Inferior parietal cortex (tissue), 1 donor: ENCODE results near the gene PCDH11Y.
"Not testable (repeated sequence)": the region's sequence is repeated elsewhere in the genome, so short reads cannot be mapped to it uniquely, and the experiment has no call there.

Experiments
- DNase-seq: peaks from one replicate; pipeline ENCODE4 v3.0.0-alpha.2; 2016; ENCODE audit errors: extremely low spot score

PCDH11Y gene, protein sequence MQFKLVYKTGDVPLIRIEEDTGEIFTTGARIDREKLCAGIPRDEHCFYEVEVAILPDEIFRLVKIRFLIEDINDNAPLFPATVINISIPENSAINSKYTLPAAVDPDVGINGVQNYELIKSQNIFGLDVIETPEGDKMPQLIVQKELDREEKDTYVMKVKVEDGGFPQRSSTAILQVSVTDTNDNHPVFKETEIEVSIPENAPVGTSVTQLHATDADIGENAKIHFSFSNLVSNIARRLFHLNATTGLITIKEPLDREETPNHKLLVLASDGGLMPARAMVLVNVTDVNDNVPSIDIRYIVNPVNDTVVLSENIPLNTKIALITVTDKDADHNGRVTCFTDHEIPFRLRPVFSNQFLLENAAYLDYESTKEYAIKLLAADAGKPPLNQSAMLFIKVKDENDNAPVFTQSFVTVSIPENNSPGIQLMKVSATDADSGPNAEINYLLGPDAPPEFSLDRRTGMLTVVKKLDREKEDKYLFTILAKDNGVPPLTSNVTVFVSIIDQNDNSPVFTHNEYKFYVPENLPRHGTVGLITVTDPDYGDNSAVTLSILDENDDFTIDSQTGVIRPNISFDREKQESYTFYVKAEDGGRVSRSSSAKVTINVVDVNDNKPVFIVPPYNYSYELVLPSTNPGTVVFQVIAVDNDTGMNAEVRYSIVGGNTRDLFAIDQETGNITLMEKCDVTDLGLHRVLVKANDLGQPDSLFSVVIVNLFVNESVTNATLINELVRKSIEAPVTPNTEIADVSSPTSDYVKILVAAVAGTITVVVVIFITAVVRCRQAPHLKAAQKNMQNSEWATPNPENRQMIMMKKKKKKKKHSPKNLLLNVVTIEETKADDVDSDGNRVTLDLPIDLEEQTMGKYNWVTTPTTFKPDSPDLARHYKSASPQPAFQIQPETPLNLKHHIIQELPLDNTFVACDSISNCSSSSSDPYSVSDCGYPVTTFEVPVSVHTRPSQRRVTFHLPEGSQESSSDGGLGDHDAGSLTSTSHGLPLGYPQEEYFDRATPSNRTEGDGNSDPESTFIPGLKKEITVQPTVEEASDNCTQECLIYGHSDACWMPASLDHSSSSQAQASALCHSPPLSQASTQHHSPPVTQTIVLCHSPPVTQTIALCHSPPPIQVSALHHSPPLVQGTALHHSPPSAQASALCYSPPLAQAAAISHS (N-terminal part only)

GRCh38 chrY:5000057-5000456, at the start of gene PCDH11Y:
PCDH11Y (plus strand) TSS chrY:5000296; CDS start chrY:5057100, 56,804 bp downstream.
- not testable (repeated sequence) for DNase-seq

- DNase-seq, result not testable (repeated sequence)
Measured at GRCh38 chrY:4967894-4968293, 32.2 kb upstream of the PCDH11Y start.

- not testable (repeated sequence) for DNase-seq
Measured at GRCh38 chrY:4991743-4992400, 8.2 kb upstream of the PCDH11Y start.

DNA sequence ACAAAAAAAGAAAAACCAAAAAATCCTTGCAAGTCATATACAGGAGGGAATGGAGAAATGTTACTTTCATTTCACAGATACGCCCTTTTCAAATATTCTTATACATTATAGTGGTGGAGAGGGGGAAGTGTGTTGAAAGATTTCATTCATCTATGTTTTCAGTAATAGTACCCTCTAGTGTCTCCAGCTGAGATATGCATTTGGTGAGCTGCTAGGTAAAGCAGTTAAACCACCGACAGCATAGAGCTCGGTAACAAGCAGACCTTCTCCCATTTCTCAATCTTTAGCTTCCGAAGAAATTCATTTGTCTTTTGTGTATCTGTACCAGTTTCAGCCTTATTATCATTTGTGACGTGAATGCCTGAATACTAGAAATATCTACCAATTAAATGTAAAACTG, 5.2 kb upstream of the PCDH11Y start:
- DNase-seq, result not testable (repeated sequence)

DNA sequence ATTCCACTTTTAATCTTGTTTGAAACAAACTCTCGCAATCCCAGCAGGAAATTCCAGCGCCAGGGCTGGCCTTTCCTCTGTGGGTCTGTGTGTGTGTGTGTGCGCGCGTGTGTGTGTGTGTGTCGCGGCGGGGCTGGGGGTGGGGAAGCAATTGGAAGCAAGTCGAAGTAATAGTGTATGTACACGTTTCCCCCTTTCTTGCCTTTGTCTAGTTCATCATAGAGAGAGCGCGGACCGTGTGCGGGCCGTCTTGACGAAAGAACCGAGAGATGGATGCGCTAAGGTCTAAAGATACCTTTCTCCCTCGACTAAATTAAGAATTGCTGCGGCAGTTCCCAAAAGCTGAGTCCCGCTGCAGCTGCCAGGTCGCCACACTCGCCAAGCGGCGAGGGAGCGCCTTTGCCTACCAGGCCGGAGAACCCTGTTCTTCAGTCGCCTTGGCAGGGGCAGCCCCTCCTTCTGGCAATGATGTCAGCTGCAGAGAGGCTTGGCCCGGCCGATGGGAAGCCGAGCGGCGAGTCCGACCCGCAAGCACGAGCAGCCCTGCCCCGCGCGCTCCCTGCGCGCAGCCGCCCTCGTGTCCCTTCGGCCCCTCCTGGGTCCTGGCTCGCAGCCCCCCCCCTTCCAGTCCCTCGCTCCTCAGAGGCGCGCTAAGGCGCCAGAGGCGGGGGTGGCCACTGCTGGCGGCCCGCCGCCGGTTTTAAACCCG, 2.5 kb downstream of the PCDH11Y start:
- DNase-seq, result not testable (repeated sequence)

DNA sequence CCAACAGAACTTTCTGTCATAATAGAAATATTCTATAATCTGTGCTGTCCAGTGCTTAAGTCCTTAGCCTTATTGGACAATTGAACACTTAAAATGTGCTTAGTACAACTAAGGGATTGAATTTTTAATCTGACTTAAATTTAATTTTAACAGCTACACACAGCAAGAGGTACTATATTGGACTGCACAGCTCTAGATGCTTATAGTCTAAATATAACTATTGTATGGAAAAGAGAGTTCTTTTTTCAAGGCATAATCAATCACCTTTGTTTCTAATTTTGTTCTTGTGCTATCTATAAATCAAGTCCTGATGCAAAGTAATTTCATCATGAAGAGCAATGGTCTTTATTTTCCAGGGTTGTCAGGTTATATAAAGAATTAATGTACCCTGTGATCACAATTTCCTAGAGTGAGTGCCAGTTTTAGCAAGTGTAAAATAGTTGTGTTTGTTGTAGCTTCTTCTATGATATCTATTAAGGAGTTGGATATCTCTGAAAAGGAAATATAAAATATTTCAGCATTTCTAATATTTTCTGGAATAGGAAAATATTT, 39.0 kb downstream of the PCDH11Y start:
- not testable (repeated sequence) for DNase-seq

DNA sequence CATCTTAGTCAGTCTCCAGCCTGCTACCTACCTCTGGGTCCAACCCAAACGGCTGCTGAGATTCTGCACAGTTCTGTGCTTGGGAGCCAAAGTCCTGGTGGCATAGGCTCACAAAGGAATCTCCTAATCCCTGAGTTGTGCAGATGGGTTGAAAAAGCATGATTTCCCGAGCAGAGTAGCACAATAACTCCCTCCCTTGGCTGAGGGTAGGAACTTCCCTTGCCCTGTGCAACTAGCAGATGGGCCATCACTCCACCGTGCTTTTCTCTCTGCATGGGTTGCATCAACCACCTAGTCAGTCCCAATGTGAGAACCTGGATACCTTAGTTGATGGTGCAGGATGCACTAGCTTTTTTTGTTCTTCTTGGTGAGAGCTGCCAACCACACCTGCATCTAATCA, 82.9 kb downstream of the PCDH11Y start:
- DNase-seq, result not testable (repeated sequence)

DNA sequence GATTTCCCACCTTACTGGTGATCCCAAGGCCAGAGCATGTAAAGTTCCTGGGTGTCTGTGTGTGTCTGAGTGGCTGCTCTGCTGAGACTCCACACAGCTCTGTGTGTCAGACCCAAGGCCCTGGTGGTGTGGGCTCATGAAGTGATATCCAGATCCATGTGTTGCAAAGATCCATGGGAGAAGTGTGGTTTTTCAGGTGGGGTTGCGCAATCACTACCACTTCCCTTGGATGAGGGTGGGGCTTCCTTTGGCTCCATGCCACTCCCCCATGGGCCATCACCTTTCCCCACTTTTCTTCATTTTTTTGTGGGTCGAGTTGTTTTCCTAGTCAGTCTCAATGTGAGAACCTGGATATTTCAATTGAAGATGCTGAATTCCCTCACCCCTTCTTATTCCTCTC, 182.9 kb downstream of the PCDH11Y start:
- not testable (repeated sequence) for DNase-seq

DNA sequence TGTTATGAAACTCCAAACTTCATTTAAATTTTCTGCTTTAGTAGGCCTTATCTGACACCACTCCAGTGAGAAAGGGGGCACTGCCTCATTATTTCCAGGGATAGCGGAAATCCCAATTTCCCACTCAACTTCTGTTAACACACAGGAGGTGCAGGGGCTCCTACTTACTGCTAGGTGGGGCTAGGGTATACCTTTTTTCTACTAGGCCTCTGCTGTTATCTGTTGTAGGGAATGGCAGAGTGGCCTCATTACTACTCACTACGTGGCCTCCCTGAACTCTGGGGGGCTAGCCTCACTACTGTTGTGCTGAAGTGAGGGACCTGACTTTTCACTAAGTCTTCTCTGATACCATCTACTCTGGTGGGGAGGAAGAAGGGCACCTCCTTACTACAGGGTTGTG, 215.0 kb downstream of the PCDH11Y start:
- not testable (repeated sequence) for DNase-seq

GRCh38 chrY:5324931-5325330, 324.8 kb downstream of the PCDH11Y start:
- not testable (repeated sequence) for DNase-seq

DNA sequence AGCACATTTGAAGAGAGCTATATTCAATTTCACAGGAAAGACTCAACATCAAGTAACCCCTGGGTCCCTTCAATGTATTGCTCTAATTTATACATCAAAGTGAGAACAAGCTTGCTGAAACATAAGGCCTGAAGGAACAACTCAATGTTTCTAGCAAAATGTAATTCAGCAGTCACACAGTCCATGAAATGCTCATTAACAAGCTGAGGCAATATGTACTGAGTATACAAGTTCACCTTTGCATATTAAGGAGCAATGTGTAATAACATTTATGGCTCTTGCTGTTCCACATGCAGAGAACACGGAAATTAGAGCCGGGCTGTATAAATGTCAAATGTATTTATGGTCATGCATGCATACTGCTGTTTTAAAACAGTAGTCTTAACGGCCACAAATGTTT, 342.1 kb downstream of the PCDH11Y start:
- DNase-seq, result not testable (repeated sequence)

DNA sequence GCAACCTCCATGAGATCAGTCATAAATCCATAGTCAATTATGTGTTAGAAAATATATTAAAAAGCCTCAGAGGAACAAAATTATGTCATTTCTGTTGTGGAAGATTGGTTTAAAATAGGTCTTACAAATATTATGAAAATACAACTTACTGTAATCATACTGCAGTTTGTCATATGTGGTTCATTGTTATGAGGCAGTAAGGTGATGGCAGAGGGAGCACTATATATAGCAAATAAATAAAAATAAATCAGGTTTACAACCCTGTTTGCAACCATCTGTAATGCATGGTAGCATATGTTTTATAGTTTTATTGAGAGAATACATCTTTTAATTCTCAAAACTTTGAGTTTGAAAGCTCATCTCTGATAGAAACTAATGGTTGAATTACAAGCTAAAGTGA, 543.6 kb downstream of the PCDH11Y start:
- not testable (repeated sequence) for DNase-seq

GRCh38 chrY:5638589-5638988, 638.5 kb downstream of the PCDH11Y start:
- not testable (repeated sequence) for DNase-seq

GRCh38 chrY:5679265-5679664, 679.2 kb downstream of the PCDH11Y start:
- not testable (repeated sequence) for DNase-seq

DNA sequence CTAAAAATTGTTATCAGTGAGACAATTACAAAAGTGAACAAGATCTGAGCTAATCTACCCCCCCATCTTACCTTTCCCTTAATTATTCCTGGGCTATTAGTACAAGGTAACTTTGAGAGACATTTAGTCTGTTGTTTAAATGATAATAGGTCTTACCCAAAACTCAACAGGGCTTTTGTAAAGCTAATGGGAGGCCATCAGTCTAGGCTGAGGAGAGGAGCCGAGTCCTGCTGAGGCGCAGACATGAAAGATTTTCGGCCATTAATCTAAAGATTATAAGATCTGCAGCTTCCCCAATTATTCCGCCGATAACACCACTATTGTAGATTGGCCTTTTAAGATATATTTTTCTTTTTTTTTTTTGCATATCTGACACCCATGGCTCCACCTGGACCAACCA, 708.6 kb downstream of the PCDH11Y start:
- DNase-seq, result not testable (repeated sequence)

- not testable (repeated sequence) for DNase-seq
Measured at GRCh38 chrY:5709788-5710381, 709.8 kb downstream of the PCDH11Y start.

DNA sequence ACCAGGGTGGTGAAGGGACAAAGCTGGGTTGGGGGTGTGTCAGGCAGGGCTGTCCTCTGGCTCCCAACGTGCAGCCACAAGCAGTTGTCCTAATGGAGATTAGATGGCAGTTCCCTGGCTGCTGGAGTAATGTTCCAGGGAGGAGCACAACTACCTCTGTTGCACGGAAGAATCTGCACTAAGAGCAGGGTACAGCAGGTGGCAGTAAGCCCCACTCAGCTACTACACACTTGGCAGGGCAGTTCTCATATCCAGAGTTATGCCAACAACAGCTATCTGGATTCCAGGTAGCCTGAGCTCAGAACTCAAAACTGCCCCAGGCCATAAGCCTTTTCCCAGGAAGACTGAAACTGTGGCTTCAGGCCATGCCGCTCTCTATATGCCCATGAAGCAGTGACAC, 761.3 kb downstream of the PCDH11Y start:
- DNase-seq, result not testable (repeated sequence)

GRCh38 chrY:5776485-5776884, 776.4 kb downstream of the PCDH11Y start:
- not testable (repeated sequence) for DNase-seq
